ENCODE measurements around the gene SHOC2. TPM values are rescaled to one million over a fixed set of nuclear protein-coding genes. Genes with fewer than 3 reads are reported as not detected.
"Not testable (repeated sequence)": the region's sequence is repeated elsewhere in the genome, so short reads cannot be mapped to it uniquely, and the experiment has no call there.

SHOC2 gene
- total RNA-seq, 1 donor from 2014 or later = 60.8 TPM

DNA sequence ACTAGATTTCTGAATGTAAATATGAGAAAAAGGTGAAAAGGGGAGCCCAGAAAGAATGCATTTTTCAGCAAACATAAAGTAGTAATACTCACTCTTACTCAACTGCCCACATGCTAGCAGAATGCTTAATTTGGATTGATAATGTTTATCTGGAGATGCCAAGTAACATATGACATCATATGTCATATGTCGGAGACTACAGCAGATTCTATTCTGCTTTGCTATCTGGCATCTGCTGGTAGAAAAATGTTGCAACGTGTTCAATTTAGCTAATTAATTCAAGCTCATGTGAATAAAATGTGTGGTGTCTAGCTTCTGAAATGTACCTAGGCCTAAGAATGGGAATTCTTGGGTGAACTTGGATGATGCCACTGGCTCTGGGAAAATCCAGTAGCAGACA is 5.0 kb upstream of the SHOC2 start:
- H3K4me1 Mint-ChIP-seq (ENCODE audit: unreplicated experiment) = peaks cover 64% of the 10 kb centered on the region
- no peak overlapping the region for H3K27ac Mint-ChIP-seq (ENCODE audit: unreplicated experiment)
- no peak for DNase-seq (ENCODE audit: extremely low spot score, unreplicated experiment)
- H3K27me3 Mint-ChIP-seq (ENCODE audit: unreplicated experiment) = no peaks in the 10 kb centered on the region
- H3K36me3 Mint-ChIP-seq (ENCODE audit: unreplicated experiment) = no peaks in the 10 kb centered on the region
- H3K9me3 Mint-ChIP-seq (ENCODE audit: unreplicated experiment) = no peaks in the 10 kb centered on the region
- no peak for TF ChIP-seq CTCF (IDR thresholded peaks at IDR 0.05)
- H3K4me3 Mint-ChIP-seq (ENCODE audit: unreplicated experiment) = no peak overlapping the region

DNA sequence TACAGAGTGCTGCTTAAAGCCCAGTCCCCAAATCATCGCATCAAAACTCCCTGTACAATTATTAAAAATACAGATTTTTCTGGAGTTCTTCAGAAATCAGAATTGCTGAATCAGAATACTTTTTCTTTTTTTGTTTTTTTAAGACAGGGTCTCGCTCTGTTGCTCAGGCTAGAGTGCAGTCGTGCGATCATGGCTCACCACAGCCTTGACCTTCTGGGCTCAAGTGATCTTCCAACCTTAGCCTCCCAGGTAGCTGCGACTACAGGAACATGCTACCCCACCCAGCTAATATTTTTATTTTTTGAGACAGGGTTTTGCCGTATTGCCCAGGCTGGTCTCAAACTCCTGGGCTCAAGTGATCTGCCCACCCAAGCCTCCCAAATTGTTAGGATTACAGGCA is 4.4 kb upstream of the SHOC2 start:
- no peak for TF ChIP-seq CTCF (IDR thresholded peaks at IDR 0.05)
- Mint-ChIP-seq H3K9me3 (ENCODE audit: unreplicated experiment) (no peaks in the 10 kb centered on the region), H3K36me3 (ENCODE audit: unreplicated experiment) (no peaks in the 10 kb centered on the region), H3K4me3 (ENCODE audit: unreplicated experiment) (no peak overlapping the region), H3K4me1 (ENCODE audit: unreplicated experiment) (peaks cover 64% of the 10 kb centered on the region), H3K27ac (ENCODE audit: unreplicated experiment) (peak overlapping the region; percentile 100), H3K27me3 (ENCODE audit: unreplicated experiment) (no peaks in the 10 kb centered on the region)
- DNase-seq (ENCODE audit: extremely low spot score, unreplicated experiment) = no peak

GRCh38 chr10:110915600-110915999 is 3.8 kb upstream of the SHOC2 start:
- H3K36me3 Mint-ChIP-seq (ENCODE audit: unreplicated experiment); DNase-seq (ENCODE audit: extremely low spot score, unreplicated experiment); H3K4me3 Mint-ChIP-seq (ENCODE audit: unreplicated experiment); H3K9me3 Mint-ChIP-seq (ENCODE audit: unreplicated experiment); H3K27me3 Mint-ChIP-seq (ENCODE audit: unreplicated experiment): not testable (repeated sequence)
- H3K27ac Mint-ChIP-seq (ENCODE audit: unreplicated experiment) = peak overlapping the region; percentile 100
- peaks cover 61% of the 10 kb centered on the region for H3K4me1 Mint-ChIP-seq (ENCODE audit: unreplicated experiment)

DNA sequence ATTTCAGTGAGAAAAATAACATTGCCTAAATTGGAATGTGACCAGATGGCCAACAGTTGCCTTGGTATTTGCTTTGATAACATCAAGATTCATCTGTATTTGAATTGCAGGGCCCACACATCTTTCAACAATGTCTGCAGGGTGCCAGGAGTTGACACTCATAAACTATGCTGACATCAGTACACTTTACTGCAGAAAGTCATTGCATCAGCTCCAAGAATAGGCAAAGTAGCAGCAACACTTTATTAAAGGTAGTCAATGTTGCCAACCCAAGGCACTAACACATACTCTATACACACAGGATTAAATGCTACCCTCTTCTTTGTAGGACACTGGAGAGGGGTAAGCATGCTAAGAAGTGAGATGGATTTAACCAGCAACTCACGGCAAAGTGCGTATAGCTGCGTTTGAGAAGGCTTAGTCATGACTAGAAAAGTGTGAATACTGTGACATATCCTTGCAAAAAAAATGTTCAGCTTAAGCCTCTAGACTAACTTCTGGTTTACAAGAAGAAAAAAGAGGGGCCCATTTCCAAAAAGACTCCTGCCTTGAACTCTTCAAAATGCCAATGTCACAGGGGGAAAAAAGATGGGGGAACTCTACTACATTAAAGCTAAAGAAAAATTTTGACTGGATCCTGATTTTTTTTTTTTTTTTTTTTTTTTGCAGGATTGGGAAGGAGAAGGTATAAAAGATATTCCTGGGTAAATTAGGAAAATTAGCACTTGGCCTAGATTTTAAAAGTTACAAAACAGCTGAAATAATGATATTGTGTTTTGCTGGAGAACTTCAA is 2.7 kb upstream of the SHOC2 start:
- TF ChIP-seq CTCF (IDR thresholded peaks at IDR 0.05) = no peak
- H3K27ac Mint-ChIP-seq (ENCODE audit: unreplicated experiment) = peak overlapping the region; percentile 100
- H3K36me3 Mint-ChIP-seq (ENCODE audit: unreplicated experiment) = no peaks in the 10 kb centered on the region
- no peaks in the 10 kb centered on the region for H3K9me3 Mint-ChIP-seq (ENCODE audit: unreplicated experiment)
- H3K4me1 Mint-ChIP-seq (ENCODE audit: unreplicated experiment) = peaks cover 63% of the 10 kb centered on the region
- DNase-seq (ENCODE audit: extremely low spot score, unreplicated experiment) = no peak
- peak overlapping the region; percentile 97 for H3K4me3 Mint-ChIP-seq (ENCODE audit: unreplicated experiment)
- no peaks in the 10 kb centered on the region for H3K27me3 Mint-ChIP-seq (ENCODE audit: unreplicated experiment)

DNA sequence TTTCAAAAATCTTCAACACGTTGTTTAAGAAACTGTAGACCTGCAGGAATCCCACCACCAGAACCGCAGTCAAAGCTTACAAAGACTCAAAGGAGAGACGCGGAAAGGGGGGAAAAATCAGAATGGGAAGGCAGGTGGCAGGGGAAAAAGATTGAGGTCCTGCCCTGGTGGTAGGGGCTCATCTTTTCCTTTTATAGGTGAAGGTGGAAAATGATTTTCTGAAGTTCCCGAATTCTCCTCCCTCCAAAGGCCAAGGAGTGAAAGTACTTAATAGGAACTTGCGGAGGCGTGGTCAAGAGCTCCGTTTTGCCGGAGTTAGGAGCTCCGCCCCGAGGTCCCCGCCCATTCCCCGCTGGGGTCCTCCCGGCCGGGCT is 1.1 kb upstream of the SHOC2 start:
- Mint-ChIP-seq H3K4me1 (ENCODE audit: unreplicated experiment) (peaks cover 56% of the 10 kb centered on the region), H3K4me3 (ENCODE audit: unreplicated experiment) (peak overlapping the region; percentile 97), H3K27ac (ENCODE audit: unreplicated experiment) (peak overlapping the region; percentile 100), H3K27me3 (ENCODE audit: unreplicated experiment) (no peaks in the 10 kb centered on the region), H3K36me3 (ENCODE audit: unreplicated experiment) (no peaks in the 10 kb centered on the region), H3K9me3 (ENCODE audit: unreplicated experiment) (no peaks in the 10 kb centered on the region)
- TF ChIP-seq CTCF (IDR thresholded peaks at IDR 0.05) = no peak
- DNase-seq (ENCODE audit: extremely low spot score, unreplicated experiment) = no peak
